ENCODE results near the gene NOLC1.

NOLC1 gene

GRCh38 chr10:102202386-102202785, 50.2 kb downstream of the NOLC1 start:
- DNase-seq (ENCODE audit: low read depth in 2 of 2), result no peak

GRCh38 chr10:102208311-102209035, 56.3 kb downstream of the NOLC1 start:
- DNase-seq (ENCODE audit: low read depth in 2 of 2), result no peak

- DNase-seq (ENCODE audit: low read depth in 2 of 2), result no peak
These were observed 59.6 kb downstream of the NOLC1 start for GRCh38 chr10:102211615-102212299.
